Esophagus mucosa (tissue), 1 donor: ENCODE data around the gene LIPK. TPM values are rescaled to one million over a fixed set of nuclear protein-coding genes. Genes with fewer than 3 reads are reported as not detected.
"Not testable (repeated sequence)": the region's sequence is repeated elsewhere in the genome, so short reads cannot be mapped to it uniquely, and the experiment has no call there.

Source experiments
- ATAC-seq: fragments of 200-7000 bp; cut with Tn5 transposase; one replicate; pipeline ENCODE4 v1.9.1; 2020
- total RNA-seq: library from RNA; stranded (reverse); gene quantifications from one replicate; pipeline ENCODE4 v1.2.4, GENCODE V29; 2023
- donor health status: DM: yes; HTN: yes; CAD: no.

Gene LIPK, protein sequence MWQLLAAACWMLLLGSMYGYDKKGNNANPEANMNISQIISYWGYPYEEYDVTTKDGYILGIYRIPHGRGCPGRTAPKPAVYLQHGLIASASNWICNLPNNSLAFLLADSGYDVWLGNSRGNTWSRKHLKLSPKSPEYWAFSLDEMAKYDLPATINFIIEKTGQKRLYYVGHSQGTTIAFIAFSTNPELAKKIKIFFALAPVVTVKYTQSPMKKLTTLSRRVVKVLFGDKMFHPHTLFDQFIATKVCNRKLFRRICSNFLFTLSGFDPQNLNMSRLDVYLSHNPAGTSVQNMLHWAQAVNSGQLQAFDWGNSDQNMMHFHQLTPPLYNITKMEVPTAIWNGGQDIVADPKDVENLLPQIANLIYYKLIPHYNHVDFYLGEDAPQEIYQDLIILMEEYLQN
- total RNA-seq: 3.3 TPM

DNA sequence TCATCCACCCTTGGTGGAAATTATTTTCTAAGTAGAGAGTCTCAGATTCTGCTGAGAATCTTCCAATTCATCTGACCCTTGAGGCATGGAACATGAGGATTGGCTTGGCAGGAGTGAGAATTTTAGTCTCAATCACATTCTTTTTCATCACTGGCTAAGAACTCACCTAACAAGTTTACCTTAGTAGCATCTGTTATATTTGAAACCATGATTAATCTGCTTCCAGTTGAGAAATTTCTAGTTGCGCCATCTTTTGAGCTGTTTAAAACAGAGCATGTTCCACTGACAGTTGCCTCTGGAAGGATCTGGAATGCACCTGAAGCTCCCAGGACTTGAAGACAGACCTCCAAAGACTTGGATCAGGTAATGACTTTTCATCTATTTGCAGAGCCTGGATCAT is at the start of gene LIPK:
LIPK (plus strand) TSS at position 292 of the 400 bp plus-strand sequence. CDS start 18,295 bp downstream, outside the sequence.
- peak; percentile 81 for ATAC-seq

DNA sequence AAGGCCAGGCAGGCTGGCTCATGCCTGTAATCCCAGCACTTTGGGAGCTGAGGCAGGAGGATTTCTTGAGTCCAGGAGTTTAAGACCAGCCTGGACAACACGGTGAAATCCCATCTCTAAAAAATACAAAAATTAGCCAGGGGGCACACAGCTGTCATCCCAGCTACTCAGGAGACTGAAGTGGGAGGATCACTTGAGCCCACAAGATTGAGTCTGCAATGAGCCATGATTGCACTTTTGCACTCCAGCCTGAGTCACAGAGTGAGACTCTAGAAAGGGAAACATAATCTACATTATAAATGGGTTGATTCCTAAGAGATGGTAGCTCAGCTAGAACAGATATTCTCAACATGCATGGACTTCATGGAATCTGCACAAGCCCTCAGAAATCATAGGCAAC is 48.1 kb upstream of the LIPK start:
- ATAC-seq: no peak

DNA sequence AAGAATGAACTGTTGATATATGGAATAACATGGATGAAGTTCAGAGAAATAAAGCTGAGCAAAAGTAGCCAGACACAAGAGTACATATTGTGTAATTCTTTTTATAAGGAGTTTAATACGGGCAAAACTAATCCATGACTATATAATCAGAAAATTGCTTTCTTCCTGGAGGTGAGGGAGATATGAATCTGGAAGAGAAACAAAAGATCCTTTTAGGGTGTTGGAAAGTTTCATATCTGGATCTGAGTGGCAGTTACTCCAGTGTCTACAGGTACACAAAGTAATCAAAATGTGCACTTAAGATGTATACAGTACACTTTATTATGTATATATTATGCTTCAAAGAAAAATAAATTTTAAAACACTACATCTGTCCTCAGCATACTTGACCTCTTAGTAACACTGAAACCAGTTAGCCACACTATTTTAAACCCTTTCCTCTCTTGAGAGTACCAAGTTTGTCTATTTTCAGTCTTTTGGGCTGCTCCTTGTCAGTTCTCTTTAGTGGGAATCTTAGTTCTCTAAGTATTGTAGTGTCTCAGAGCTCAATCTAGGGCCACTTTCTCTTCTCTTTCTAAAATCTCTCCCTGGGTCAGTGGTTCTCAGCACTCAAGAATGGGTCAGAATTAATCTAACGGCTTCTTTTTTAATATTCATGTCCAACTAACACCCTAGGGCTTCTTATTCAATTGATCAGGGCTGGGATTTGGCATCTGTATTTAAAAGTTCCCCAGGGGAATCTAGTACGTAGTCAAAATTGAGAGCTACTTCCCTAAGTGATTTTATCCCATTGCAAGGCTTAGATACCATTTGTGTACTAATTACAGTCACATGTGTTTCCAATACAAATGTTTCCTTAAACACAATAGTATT is 46.1 kb upstream of the LIPK start:
- no peak for ATAC-seq

DNA sequence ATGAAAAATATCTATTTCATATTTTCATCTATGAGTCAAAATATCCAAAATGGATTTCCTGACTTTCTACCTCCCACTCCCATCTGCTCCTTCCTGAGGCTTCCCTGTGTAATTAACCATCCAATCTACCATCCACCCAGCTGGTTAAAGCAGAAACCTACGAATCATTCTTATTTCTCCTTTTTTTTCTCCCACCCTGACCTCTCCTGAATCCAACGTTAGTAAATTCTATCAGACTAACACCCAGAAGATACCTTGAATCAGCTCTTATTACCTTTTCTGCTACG is 45.5 kb upstream of the LIPK start:
- ATAC-seq: no peak

DNA sequence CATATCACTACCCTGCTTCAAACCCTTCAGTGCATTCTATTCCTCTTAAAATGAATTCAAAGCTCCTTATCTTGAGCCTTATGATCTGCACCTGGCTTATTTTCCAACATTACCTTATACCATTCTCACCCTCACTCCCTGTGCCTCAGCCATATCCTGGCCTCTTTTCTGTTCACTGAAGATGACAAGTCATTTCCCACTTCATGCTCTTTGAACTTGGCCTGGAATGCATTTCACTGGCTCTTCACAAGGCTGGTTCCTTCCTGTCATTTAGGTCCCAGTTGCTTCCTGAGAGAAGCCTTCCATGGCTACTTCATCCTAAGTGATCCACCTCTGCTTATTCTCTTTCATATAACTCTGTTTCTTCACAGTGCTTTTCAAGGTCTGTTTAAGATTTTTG is 45.0 kb upstream of the LIPK start:
- no peak for ATAC-seq

DNA sequence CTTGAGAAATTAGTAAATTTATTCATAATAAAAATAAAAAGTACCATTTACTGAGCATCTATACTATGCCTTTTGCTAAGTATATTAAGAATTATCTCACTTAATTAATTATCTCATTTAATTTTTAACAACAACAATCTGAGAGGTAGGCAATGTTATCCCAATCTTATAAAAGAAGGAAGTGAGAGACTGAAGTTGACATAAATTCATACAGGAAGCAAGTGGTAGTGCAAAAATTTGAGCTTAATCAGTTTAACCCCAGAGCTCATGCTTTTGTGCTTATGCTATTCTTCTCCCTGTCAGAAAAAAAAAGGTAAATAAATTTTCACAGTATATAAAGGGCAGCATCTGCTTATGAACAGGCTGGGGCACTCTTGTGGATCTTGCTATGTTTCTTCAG is 44.5 kb upstream of the LIPK start:
- no peak for ATAC-seq

DNA sequence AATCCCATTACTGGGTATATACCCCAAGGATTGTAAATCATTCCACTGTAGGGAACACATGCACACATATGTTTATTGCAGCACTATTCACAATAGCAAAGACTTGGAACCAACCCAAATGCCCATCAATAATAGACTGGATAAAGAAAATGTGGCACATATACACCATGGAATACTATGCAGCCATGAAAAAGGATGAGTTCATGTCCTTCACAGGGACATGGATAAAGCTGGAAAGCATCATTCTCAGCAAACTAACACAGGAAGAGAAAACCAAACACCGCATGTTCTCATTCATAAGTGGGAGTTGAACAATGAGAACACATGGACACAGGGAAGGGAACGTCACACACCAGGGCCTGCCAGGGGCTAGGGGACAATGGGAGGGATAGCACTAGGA is 42.9 kb upstream of the LIPK start:
- not testable (repeated sequence) for ATAC-seq

DNA sequence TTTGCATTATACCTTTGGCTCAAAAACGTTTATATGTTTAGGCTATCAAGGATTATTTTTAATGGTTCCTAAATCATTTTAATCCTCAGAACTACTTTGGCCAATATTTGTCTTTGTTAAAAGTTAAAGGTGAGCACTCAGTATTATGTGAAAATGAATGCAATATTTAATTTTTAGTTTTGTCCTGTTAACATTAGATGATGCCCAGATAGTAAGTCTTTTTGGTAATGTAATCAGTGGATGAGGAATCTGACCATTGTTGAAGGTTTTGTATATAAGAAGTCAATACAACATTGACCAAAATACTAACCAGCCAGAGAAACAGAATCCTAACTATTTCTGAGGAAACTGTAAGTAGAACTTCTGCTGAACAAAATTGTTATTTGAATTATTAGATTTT is 41.9 kb upstream of the LIPK start, which contains the start of gene LIPF:
LIPF (plus strand) TSS at position 301 of the 400 bp plus-strand sequence. CDS start 2,856 bp downstream, outside the sequence.
- no peak for ATAC-seq

DNA sequence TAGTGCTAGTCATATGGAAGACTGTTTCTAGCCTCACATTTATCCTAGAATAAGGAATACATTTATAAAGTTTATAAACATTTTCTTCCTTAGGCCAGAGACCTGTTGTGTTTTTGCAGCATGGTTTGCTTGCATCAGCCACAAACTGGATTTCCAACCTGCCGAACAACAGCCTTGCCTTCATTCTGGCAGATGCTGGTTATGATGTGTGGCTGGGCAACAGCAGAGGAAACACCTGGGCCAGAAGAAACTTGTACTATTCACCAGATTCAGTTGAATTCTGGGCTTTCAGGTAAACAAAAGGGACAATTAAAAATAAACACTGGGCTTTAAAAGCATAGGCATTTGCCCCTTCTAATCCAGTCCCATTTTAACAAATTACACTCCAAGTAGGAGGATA is 37.6 kb upstream of the LIPK start:
- no peak for ATAC-seq

DNA sequence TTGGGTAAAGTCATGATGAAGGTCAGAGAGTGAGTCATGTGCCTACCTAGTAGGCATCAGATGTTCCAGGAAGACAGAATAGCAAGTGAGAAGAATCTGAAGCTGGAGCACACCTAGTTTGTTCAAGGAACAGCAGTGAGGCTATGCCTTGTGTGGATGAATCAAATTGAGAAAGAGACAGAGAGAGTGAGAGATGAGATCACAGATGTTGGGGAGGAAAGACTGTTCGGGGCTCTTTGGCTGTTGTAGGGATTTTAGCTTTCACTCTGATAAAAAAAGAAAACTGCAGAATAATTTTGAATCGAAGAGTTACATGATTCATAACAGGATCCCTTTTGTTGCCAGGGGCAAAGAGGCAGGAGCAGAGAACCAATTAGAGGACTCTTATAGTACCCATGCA is 35.6 kb upstream of the LIPK start:
- no peak for ATAC-seq

DNA sequence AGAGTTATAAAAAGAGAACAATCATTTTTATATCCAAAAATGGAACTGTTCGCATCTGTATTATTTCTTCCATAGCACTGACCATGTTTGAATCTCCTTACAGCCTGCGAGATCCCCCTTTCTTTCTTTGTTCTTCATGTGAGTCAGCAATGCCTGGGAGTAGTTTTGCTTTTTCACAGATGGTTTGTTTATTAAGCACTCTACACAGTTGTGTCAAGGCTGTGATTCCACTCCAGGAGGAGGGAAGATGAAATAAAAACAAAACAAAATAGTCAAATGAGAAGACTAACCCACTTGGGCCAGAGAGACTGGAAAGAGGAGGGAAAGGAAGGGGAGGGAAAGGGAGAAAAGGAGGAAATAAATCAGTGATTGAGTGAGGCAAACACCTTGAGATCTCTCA is 34.0 kb upstream of the LIPK start:
- no peak for ATAC-seq

DNA sequence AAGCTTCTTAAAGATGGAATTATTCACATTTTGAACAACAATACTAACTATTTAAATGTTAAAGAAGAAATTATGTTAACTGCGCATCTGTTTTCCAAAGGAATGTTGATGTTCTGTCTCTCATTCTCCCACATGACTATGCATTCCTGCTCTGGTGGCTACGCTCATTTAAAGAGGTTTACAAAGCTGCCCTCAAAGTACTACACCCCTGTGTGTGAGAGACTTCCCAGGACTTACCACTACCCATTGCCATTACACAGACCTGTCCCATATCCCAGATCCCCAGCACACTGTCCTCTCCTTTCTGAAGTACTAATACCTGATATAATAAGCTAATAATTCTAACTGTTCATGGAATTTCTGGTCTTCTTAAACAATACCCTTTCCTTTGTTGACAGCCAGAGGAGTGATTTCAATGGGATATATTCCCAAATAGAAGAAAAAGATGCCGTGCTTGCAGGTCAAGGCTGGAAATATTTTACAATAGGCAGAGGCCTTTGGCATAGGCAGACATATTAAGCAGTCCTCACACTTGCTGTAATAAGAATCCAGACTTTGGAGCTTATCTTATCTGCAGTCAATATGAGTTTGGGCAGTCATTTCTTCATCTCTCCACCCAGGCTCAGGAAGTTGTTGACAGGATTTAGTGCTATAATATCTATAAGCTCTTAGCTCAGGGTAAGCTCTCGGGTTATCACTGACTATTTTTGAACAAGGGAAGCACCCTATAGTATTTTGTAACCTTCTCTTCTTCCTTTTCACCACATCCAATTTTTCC is 29.6 kb upstream of the LIPK start:
- no peak for ATAC-seq

DNA sequence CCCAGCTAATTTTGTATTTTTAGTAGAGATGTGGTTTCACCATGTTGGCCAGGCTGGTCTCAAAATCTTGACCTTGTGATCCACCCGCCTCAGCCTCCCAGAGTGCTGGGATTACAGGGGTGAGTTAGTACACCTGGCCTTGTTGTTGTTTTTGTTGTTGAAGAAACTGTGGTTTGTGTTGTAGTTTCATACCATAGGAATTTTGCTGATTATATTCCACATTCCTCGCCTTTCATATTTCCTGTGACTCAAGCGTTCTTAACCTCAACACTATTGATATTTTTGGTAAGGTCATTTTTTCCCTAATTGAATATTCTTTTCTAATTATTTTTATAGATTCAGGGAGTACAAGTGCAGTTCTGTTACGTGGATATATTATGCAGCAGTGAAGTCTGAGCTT is 25.1 kb upstream of the LIPK start:
- ATAC-seq: no peak

DNA sequence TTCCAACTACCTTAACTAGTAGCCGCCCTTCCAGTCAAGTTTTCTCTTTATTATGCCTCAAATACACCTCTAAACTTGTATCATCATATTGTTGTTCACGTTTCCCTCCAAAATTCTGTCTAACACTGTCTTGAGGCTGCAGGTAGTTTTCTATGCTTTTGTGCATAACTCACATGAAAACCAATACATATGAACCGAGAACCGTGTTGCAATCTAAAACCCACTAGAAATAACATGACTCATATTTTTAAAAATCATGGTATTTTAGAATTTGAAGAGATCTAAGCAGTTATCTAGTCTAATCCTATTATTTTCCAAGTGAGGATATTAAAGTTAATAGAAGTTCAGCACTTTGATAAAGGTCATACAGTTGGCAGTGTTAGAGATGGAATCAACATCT is 23.6 kb upstream of the LIPK start:
- ATAC-seq: no peak

DNA sequence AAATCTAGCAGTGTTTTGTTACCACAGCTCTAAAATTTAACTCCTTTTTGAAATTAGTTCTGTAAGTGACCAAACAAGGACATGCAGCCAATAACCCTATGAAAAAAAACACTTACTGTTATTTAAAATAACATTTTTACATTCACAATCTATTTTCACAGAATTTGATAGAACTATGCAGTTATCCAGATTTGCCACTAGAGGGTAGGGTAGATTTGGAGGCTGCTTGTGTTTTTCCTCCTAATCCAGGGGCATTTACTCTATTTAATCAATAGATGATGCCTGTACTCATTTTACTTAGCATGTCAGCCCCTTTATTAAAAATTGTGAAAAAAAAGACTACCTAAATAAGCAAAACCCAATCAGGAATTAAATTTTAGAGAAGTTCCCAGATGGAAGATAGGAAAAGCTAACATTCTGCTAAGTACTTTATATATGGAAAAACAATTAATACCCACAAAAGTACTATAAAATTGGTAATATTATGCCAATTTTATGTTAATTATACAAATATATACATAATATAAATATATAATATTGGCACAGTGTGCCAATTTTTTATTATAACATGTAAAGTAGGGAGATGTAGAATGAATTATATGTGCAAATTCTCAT is 18.1 kb upstream of the LIPK start:
- ATAC-seq: no peak

DNA sequence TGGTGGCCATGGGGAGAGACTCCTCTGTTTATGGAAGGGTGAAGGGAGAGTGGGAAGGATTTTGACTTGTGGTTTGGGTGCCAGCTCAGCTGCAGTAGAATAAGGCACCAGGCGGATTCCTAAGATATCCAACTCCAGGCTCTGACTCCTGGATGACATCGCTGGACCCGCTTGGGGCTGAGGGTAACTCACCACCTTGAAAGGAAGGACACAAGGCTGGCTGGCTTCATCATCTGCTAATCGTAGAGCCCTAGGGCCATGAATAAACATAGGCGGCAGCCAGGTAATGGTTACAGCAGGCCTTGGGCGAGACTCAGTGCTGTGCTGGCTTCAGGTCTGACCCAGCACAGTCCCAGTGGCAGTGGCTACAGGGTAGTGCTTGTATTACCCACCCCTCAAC is 16.7 kb upstream of the LIPK start:
- no peak for ATAC-seq

DNA sequence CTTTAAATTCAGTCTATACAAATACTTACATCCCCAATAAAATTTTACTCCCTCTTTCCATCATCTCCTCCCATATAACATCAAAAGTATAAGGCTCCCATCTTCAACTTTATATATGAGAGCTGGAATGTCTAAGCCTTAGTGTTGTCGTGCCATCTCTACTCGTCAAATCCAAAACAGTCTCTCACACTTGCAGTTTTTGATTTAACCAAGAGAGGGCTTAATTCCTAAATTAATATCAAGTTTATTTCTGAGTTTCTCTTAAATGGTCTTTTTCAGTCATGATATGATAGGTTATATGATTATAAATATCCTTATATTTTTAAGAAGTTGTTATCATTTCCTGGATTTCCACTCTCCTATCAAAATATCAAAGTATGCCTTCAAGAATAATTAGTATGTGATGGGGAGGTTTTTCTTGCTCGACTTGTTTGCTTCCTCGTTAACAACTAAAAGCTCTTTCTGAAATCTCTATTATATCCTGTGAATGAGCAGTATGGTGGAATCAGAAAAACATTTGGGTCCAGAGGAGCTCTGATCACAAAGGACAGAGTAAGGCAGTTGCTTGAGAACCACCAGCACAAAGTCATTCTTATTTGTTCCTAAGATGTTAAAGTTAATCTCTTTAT is 12.5 kb upstream of the LIPK start:
- no peak for ATAC-seq

DNA sequence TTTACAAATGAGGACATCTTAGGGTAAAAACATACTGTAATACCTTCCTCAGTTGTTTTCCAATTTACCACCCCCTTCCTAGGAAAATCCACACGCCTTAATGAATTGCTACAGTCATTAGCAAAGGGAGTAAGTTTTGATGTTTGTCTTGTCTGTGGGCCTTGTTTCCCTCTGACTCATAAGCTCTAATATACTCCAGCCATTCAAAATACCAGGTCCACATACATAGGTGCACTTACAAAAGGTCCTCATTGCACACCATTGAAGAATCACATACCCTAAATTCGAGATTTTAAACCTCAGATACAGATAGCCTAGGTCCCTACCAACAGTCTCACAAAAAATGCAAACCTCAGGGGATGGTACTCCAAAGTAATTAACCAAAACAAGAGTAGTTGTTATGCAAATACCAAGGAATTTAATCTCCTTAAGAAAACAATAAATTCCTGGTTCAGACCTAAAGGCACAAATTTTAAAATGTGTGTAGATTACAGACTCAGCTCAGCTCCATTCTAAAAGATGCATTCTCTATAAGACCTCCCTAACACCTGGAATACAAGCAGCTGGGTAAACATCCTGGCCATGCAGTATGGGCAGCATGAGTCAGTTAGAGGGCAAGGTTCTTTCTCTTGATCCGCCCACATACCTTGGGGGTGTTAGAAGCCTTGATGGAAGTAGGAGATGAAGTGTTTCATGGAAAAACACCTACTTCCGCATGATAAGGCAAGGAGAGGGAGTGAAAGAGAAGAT is 3.0 kb upstream of the LIPK start:
- peak; percentile 43 for ATAC-seq

DNA sequence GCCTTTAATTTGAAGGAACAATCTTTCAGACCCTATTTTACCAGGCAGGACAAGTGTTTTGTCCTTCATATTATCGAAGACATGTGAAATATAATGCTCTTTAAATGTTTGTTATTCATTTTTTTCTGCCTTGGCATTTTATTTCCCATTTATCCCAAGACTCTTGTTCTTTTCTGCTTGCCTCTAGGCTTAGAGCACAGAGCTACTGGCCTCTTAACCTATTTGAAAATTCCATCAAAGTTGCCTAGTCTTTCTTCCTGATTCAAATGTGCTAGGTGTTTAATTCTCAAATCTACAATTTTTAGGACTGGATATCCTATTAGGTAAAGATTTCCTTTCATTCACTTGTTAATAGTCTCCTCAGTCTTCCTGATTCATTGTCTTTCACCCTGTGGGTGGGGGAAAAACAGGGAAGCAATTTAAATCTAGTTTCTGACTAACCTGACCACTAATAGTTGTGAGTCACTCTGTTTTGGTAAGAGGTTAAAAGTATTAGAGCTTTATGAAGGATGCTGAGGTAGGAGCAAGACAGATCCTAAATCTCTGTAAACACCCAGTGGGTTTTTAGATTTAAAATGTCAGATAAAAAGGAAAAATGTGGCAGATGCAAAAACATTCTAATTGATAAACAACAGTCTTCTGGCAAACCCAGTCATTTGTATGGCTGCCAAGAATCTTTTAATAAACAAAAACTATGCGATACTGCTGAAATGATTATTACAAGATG is 1.5 kb downstream of the LIPK start:
- ATAC-seq: peak; percentile 84

DNA sequence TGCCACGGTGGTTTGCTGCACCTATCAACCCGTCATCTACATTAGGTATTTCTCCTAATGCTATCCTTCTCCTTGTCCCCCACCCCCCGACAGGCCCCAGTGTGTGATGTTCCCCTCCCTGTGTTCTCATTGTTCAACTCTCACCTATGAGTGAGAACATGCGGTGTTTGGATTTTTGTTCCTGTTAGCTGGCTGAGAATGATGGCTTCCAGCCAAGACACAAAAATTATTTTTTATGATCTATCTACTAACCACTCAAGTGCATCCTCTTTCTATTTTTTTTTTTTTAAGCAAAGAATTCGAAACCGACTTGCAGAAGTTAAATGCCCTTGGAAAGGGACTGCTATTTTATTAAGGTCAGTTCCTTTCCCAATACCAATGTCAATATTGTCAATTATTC is 3.3 kb downstream of the LIPK start:
- ATAC-seq: not testable (repeated sequence)

DNA sequence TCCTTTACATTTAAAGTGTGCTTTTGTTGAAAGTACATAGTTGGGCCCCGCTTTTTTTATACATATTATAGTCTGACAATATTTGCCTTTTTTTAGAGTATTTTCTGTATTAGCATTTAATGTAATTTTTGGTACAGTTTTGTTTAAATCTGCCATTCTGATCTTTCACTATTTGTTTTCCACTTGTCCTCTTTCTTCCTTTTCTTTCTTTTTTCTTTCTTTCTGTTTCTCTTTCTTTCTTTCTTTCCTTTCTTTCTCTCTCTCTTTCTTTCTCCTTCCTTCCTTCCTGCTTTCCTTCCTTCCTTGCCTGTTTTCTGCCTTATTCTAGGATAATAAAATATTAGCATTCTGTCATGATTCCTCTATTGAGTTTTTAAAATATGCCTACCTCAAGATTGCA is 9.5 kb downstream of the LIPK start:
- no peak for ATAC-seq
